HT-29 (cell line): ENCODE results near the gene EMX2. TPM values are rescaled to one million over a fixed set of nuclear protein-coding genes. Genes with fewer than 3 reads are reported as not detected.

Source experiments
- total RNA-seq: library from RNA; depleted of rRNA; stranded (reverse); fragments of >200 nt; shearing (Covaris generic); gene quantifications from 2 replicates; pipeline ENCODE4 v1.2.3, GENCODE V29; 2014; rRNA removed

EMX2 gene
- total RNA-seq, 1 experiment from 2014 or later: not detected

Other genes starting within 250 kb of the EMX2 start
- gene PDZD8, start 167.3 kb upstream of the EMX2 start, total RNA-seq: 31.0 and 31.1 TPM in 2 replicates